IPS-18a (cell line): Measurements from ENCODE around the gene GARIN6.
"Not testable (repeated sequence)": the region's sequence is repeated elsewhere in the genome, so short reads cannot be mapped to it uniquely, and the experiment has no call there.

Experiments used
- H3K27ac ChIP-seq: one replicate; pipeline ENCODE4 v1.5.1; 2013; ENCODE audit warnings: low read length
- H3K27me3 ChIP-seq: one replicate; pipeline ENCODE4 v1.6.1; 2013; ENCODE audit warnings: mild to moderate bottlenecking, low read length; ENCODE audit not compliant: control insufficient read depth, insufficient read depth
- H3K36me3 ChIP-seq: one replicate; pipeline ENCODE4 v1.6.1; 2013; ENCODE audit warnings: low read depth, low read length; ENCODE audit not compliant: control insufficient read depth
- H3K4me1 ChIP-seq: one replicate; pipeline ENCODE4 v1.6.1; 2013; ENCODE audit warnings: low read depth, low read length; ENCODE audit not compliant: control insufficient read depth
- H3K4me3 ChIP-seq: one replicate; pipeline ENCODE4 v1.5.1; 2013; ENCODE audit warnings: low read length
- H3K9ac ChIP-seq: one replicate; pipeline ENCODE4 v1.6.1; 2013; ENCODE audit warnings: mild to moderate bottlenecking, low read length, moderate library complexity
- H3K9me3 ChIP-seq: one replicate; pipeline ENCODE4 v1.6.1; 2013; ENCODE audit warnings: low read depth, low read length; ENCODE audit not compliant: control insufficient read depth

GARIN6 gene

GRCh38 chr12:99647453-99647852 lies at the start of gene GARIN6:
TSS of gene GARIN6 (plus strand) at chr12:99647753. CDS start at chr12:99648175, 422 bp downstream.
- no peaks in the 10 kb centered on the region for H3K27me3 ChIP-seq
- no peaks in the 10 kb centered on the region for H3K36me3 ChIP-seq
- H3K4me1 ChIP-seq, result no peaks in the 10 kb centered on the region
- no peak within 1 kb of the TSS for H3K4me3 ChIP-seq
- H3K9me3 ChIP-seq, result no peaks in the 10 kb centered on the region
- no peak within 1 kb of the TSS for H3K27ac ChIP-seq
- H3K9ac ChIP-seq, result no peak within 1 kb of the TSS

GRCh38 chr12:99598785-99599184 lies 48.8 kb upstream of the GARIN6 start:
- H3K27ac ChIP-seq, result no peak overlapping the region
- no peaks in the 10 kb centered on the region for H3K4me1 ChIP-seq
- H3K36me3 ChIP-seq, result no peaks in the 10 kb centered on the region
- H3K9ac ChIP-seq, result no peak overlapping the region
- H3K27me3 ChIP-seq, result no peaks in the 10 kb centered on the region
- no peaks in the 10 kb centered on the region for H3K9me3 ChIP-seq
- no peak overlapping the region for H3K4me3 ChIP-seq

- no peak overlapping the region for H3K4me3 ChIP-seq
- H3K9me3 ChIP-seq, result no peaks in the 10 kb centered on the region
- no peaks in the 10 kb centered on the region for H3K36me3 ChIP-seq
- H3K4me1 ChIP-seq, result no peaks in the 10 kb centered on the region
- H3K27me3 ChIP-seq, result no peaks in the 10 kb centered on the region
- H3K27ac ChIP-seq, result no peak overlapping the region
- no peak overlapping the region for H3K9ac ChIP-seq
These were observed 47.2 kb upstream of the GARIN6 start for GRCh38 chr12:99600388-99600787.

GRCh38 chr12:99609455-99610181 lies 37.9 kb upstream of the GARIN6 start:
- Histone ChIP-seq H3K27ac (no peak overlapping the region), H3K4me3 (no peak overlapping the region), H3K9ac (no peak overlapping the region), H3K27me3 (peaks cover 11% of the 10 kb centered on the region), H3K9me3 (no peaks in the 10 kb centered on the region), H3K36me3 (no peaks in the 10 kb centered on the region), H3K4me1 (peaks cover 38% of the 10 kb centered on the region)

- Histone ChIP-seq H3K4me1 (peaks cover 38% of the 10 kb centered on the region), H3K9me3 (no peaks in the 10 kb centered on the region), H3K27ac (no peak overlapping the region), H3K36me3 (no peaks in the 10 kb centered on the region), H3K27me3 (peaks cover 11% of the 10 kb centered on the region), H3K9ac (no peak overlapping the region), H3K4me3 (no peak overlapping the region)
These were observed 36.4 kb upstream of the GARIN6 start for GRCh38 chr12:99611117-99611516.

- Histone ChIP-seq H3K27me3 (peaks cover 11% of the 10 kb centered on the region), H3K4me3 (no peak overlapping the region), H3K4me1 (peaks cover 38% of the 10 kb centered on the region), H3K27ac (no peak overlapping the region), H3K9me3 (no peaks in the 10 kb centered on the region), H3K36me3 (no peaks in the 10 kb centered on the region), H3K9ac (no peak overlapping the region)
These were observed 36.0 kb upstream of the GARIN6 start for GRCh38 chr12:99611599-99611998.

- H3K9ac ChIP-seq, result no peak overlapping the region
- H3K4me1 ChIP-seq, result no peaks in the 10 kb centered on the region
- H3K27me3 ChIP-seq, result no peaks in the 10 kb centered on the region
- H3K4me3 ChIP-seq, result no peak overlapping the region
- no peak overlapping the region for H3K27ac ChIP-seq
- no peaks in the 10 kb centered on the region for H3K36me3 ChIP-seq
- H3K9me3 ChIP-seq, result no peaks in the 10 kb centered on the region
These were observed 28.9 kb upstream of the GARIN6 start for GRCh38 chr12:99618657-99619056.

GRCh38 chr12:99619389-99620158 lies 28.0 kb upstream of the GARIN6 start:
- Histone ChIP-seq H3K9ac (no peak overlapping the region), H3K4me3 (no peak overlapping the region), H3K9me3 (no peaks in the 10 kb centered on the region), H3K36me3 (no peaks in the 10 kb centered on the region), H3K27ac (no peak overlapping the region), H3K4me1 (no peaks in the 10 kb centered on the region), H3K27me3 (no peaks in the 10 kb centered on the region)

- Histone ChIP-seq H3K9ac (no peak overlapping the region), H3K4me3 (no peak overlapping the region), H3K9me3 (no peaks in the 10 kb centered on the region), H3K27me3 (no peaks in the 10 kb centered on the region), H3K36me3 (no peaks in the 10 kb centered on the region), H3K4me1 (no peaks in the 10 kb centered on the region), H3K27ac (no peak overlapping the region)
These were observed 27.4 kb upstream of the GARIN6 start for GRCh38 chr12:99620159-99620479.

GRCh38 chr12:99624591-99624990 lies 23.0 kb upstream of the GARIN6 start:
- H3K4me3 ChIP-seq, H3K27me3 ChIP-seq, H3K27ac ChIP-seq, H3K9ac ChIP-seq, H3K36me3 ChIP-seq, H3K4me1 ChIP-seq, H3K9me3 ChIP-seq: not testable (repeated sequence)

- H3K9me3 ChIP-seq, result no peaks in the 10 kb centered on the region
- no peaks in the 10 kb centered on the region for H3K4me1 ChIP-seq
- H3K4me3 ChIP-seq, result no peak overlapping the region
- H3K36me3 ChIP-seq, result no peaks in the 10 kb centered on the region
- no peak overlapping the region for H3K27ac ChIP-seq
- H3K27me3 ChIP-seq, result no peaks in the 10 kb centered on the region
- H3K9ac ChIP-seq, result no peak overlapping the region
These were observed 20.1 kb upstream of the GARIN6 start for GRCh38 chr12:99627459-99627858.

- Histone ChIP-seq H3K27ac (no peak overlapping the region), H3K9ac (no peak overlapping the region), H3K4me1 (no peaks in the 10 kb centered on the region), H3K36me3 (no peaks in the 10 kb centered on the region), H3K4me3 (no peak overlapping the region), H3K9me3 (no peaks in the 10 kb centered on the region), H3K27me3 (no peaks in the 10 kb centered on the region)
These were observed 2.9 kb upstream of the GARIN6 start for GRCh38 chr12:99644629-99645028.
